ENCODE measurements around the gene WDR19.

Gene WDR19

DNA sequence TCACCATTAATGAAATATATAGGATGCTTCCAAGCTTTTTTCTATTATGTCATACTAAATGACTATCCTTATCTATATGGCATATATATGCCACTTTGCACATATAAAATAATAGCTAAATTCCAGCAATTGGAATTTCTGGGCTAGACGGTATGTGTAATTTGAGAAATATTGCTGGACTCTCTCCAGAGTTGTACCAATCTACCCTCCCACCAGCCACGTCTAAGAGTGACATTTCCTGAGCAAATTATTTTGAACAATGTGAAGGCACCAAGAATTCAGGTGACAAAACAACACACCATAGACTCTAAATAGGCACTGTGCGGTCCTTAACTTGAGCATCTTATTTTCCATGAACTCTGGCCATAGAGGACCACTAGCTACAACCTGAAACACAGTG, 121.5 kb downstream of the WDR19 start:
- no peak for DNase-seq (ENCODE audit: low read depth in 2 of 2)

DNA sequence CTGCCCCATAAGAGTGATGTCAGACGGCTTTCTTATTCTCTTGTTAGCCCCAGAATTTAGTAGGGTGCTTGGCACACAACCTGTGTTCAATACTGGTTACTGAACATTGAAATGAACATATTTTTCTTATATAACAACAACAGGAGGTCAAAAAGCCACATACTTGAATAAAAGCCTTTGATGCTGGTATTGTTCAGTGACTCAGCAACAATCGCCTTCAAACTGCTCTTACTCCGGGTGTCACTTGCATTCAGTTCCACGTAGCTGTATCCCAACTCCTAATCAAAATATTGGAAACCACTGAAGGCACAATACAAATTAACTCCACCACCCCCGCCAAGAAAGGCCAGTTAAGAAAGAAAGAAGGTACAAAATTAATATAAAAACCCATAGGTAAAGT, 122.3 kb downstream of the WDR19 start:
- DNase-seq (ENCODE audit: low read depth in 2 of 2), result no peak

DNA sequence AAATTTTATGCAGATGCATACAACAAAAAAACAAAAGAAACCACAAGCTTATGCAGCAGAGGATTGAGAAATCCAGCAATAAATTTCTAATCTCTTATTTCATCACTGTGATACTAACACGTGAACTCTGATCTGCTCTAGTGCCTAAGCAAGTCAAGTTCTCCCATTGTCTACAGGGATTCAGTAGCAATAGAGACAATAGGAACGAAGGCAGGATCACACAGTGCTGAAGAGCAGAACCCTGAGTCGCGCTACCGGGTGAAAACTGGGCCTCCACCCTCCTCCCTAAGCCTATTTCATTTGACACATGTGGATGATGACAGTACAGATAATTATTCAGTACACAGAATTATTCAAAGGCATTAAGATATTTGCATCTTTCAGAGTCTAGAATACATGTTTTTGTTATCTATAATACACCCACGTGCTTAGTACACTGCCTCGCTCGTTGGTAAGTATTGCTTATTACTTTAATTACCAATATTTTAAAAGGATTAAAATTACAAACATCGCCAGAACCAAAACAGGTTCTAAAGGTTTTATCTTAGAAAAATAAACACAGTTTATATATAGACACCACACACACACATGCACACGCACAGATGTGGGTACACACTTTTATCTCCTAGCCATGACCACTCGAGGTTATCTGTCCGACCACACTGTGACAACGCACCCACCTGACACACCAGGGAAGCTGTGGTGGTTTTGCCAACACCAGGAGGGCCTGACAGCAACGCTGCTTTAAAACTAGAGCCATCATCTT, 123.8 kb downstream of the WDR19 start:
- no peak for DNase-seq (ENCODE audit: low read depth in 2 of 2)

DNA sequence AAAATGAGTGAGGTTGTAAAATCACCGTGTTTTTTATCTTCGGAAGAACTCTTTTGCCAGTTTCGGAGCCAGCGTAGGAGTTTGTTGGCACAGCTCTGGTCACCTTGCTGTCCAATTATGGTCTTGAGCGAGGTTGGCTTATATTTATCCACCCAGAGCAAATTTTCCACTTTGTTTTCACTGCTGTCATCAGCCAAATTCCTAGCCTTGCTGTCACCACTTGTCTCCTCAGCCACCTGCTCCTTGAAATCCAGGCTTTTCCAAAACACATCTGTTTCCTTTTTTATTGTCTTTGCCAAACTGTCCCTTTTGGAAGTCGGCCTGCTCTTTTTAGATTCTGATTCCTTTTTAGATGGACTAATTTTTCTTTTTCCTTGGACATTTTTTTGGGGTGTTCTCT, 126.3 kb downstream of the WDR19 start:
- no peak for DNase-seq (ENCODE audit: low read depth in 2 of 2)

DNA sequence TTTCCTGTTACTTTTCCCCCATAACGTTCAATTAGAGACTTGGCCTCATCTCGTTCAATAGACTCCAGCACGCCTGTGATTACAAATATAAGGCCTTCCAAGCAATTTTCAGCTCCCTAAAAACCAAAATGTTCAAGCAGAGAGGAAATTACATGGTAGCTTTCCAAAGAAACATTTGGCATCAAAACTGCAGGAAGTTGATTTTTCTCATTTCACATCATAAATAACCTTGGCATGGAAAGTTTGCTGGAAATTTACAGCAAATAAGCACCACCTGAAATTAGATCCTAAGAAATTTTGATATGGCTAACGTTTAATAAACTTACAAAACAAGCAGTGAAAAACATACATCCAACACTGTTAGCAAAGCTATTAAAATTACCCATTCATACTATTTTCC, 130.5 kb downstream of the WDR19 start:
- DNase-seq (ENCODE audit: low read depth in 2 of 2), result no peak

DNA sequence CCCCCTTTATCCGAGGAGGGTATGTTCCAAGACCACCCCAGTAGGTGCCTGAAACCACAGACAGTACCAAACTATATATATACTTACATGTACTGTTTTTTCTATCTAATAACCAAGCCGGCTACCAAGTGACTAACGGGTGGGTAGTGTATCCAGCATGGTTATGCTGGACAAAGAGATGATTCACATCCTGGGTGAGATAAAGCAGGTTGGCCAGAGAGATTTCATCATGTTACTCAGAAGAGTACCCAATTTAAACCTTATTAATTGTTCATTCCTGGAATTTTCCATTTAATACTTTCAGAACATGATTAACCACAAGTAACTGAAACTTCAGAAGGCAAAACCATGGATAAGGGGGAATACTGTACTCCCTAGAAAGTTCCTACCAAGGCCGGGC, 137.3 kb downstream of the WDR19 start:
- DNase-seq (ENCODE audit: low read depth in 2 of 2), result no peak

DNA sequence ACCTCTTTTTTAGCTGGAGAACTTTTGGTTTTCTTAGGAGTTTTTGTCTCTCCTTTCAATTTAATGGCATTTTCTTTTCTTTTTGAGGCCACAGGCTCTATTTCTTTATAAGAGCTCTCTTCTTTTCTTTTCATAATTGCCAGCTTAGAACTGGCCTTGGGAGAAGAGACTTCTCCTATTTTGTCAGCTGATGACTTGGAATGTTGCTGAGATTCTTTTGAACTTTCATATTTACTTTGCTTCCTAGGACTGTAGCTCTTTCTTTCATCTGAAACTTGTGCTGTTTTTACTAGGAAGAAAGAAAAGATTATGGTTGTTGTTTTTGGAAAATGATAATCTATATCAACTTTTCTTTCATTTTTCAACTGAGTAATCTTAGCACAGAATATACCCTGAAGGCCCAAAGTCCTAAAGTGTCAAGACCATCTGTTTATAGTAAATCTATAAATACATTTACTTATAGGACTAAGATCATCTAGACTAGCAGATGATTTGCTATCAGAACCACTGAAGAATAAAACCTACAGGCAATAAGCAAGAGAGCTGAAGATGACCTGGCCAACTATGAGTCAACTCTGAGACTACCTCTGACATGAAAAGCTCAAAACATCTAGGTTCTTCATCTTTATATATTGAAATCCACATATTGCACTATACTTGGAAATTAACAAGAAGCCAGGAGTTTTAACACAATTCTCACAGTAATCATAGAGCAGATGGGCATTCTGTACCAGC, 138.2 kb downstream of the WDR19 start:
- DNase-seq (ENCODE audit: low read depth in 2 of 2), result no peak

DNA sequence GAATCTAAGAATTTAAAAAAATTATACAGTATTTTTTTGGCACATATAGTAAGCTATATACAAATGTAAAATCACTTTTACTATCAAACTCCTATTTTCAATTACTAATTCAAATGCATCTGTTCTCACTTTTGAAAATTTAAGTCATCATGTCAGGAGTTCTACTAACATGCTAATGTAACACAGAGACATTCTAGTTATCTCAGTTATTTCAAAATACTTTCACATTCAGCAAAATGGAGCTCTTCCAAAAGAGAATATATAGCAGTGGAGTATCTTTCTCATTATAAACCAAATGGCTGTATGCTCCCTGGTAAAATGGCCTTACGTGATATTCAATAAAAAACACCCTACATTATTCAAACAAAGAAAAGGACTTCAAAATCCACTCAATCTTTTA, 141.5 kb downstream of the WDR19 start:
- DNase-seq (ENCODE audit: low read depth in 2 of 2), result no peak

DNA sequence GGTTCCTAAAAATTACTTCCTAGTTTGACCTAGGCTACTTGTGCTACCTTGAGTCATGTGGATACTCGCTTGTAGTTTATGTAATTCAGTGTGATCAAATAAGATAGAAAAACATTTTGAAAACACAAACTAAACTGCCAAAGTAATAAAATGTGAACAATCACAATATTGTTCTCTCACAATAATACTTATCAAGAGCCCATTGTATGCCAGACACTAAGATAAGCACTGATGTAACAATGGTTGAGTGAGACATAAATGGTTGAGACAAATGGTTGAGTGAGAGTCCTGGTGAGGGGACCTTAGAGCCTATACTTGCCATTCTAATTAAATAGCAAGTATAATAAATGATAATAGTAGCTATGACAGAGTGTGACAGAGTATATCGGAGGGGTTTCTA, 142.1 kb downstream of the WDR19 start:
- DNase-seq (ENCODE audit: low read depth in 2 of 2), result no peak

DNA sequence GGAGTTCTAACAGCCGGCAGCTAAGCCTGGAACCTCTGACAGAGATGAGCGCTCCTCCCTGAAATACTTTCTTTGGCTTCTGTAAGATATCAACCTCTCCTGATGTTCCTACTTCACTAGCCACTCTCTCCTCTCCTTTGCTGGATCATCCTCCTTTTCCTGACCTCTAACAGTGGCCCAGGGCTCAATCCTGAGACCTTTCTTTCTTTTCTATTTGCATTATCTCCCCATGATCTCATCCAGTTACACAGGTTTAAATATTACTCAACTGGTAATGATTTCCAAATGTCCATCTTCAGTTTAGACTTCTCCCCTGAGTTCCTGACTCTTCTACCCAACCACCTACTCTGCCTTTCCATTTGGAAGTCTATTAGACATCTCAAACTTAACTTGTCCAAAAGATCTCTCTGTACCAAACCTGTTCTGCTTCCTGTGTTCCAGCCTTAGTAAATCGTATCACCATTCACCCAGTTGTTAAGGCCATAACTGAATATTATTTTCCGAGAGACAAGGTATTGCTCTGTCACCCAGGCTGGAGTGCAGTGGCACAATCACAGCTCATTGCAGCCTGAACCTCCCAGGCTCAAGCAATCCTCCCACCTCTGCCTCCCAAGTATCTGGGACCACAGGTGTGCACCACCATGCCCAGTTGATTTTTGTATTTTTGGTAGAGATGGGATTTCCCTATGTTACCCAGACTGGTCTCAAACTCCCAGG, 142.7 kb downstream of the WDR19 start:
- DNase-seq (ENCODE audit: low read depth in 2 of 2), result no peak

DNA sequence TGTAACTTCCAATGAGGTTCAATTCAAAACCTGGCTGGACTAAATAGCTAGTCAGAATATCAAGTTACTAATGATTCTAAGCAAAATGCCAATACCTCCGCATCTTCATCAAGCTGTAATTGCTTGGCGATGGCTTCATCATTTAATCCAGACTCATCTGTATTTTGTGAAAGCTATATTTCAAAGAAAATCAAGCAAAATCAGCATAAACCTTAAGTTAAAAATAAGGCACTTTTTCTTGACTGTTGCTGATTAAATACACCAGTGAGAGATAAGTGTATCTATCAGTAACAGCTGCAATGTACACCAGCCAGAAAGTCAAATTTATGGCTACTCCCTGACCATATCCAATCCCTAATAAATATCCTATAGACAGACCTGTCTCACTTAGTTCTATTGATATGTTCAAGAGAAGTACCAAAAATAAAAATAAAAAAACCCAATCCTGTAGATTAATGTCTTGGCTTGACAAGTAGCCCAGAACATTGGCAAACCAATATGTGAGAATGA, 144.2 kb downstream of the WDR19 start:
- DNase-seq (ENCODE audit: low read depth in 2 of 2), result no peak

DNA sequence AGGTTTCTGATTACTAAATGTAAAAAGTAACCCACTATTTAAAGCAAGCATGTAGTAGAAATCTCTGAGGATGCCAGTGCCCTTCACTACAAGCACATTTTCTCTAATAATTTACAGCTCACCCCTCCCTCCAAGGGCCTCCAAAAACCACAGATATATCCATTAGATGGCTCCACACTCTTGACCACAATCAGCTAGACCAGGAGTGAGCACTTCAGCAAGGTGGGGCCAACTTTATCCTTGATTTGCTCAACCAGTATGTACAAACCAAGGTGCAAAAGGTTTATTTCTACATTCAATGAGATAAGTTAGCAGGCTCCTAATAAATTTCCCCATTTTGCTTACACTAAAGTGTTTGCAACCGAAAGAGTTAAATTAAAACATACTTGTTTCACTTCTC, 148.0 kb downstream of the WDR19 start:
- no peak for DNase-seq (ENCODE audit: low read depth in 2 of 2)

DNA sequence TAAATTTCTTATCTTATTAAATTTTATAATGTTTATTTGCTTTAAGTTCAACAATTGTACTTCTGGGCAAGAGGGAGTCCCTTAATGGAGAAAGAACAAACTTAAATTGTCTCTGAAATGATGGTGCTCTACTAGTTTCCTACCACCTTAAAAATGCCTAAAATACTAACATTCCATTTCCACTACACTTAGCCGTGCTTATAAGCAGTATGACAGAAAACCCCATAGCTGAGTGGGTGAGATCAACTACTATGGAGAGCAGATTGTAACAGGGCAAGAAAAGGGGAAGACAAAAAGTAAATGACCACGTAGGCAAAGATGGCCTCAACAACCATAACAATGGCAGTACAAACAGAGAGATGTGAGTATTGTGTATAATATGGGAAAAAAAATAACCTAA, 148.9 kb downstream of the WDR19 start:
- no peak for DNase-seq (ENCODE audit: low read depth in 2 of 2)
